Calu3 (cell line): ENCODE results near the gene CIB1. TPM values are rescaled to one million over a fixed set of nuclear protein-coding genes. Genes with fewer than 3 reads are reported as not detected.
A peak's percentile ranks its signal among the peaks of the same experiment; 100 is the strongest.

ENCODE experiments used
- BruUV-seq: library from RNA; stranded (reverse); fragments of 400-500 nt; replicated peaks from 2 replicates; lab custom pipeline; 2021; lab: Mats Ljungman, UMichigan
- CTCF ChIA-PET: fragments of 300-600 bp; sonication (Branson Sonifier 250); formaldehyde crosslinking; loops from one replicate; lab custom pipeline; 2022; ENCODE audit warnings: antibody characterized with exemption; lab: Charles Lee
- DNase-seq: peaks from one replicate; pipeline ENCODE4 v3.0.0; 2022
- H3K27ac Mint-ChIP-seq: one replicate; pipeline ENCODE4 v1.8.0; 2022; ENCODE audit warnings: mixed read lengths; ENCODE audit not compliant: unreplicated experiment
- H3K27me3 Mint-ChIP-seq: one replicate; pipeline ENCODE4 v1.8.0; 2022; ENCODE audit warnings: mixed read lengths; ENCODE audit not compliant: unreplicated experiment
- H3K36me3 Mint-ChIP-seq: one replicate; pipeline ENCODE4 v1.8.0; 2022; ENCODE audit warnings: mild to moderate bottlenecking, moderate library complexity, mixed read lengths; ENCODE audit not compliant: insufficient read depth, unreplicated experiment
- H3K4me1 Mint-ChIP-seq: one replicate; pipeline ENCODE4 v1.8.0; 2022; ENCODE audit warnings: mild to moderate bottlenecking, low read depth, mixed read lengths; ENCODE audit not compliant: unreplicated experiment
- H3K4me3 Mint-ChIP-seq: one replicate; pipeline ENCODE4 v1.8.0; 2022; ENCODE audit warnings: mild to moderate bottlenecking, low read depth, moderate library complexity, mixed read lengths; ENCODE audit not compliant: unreplicated experiment
- H3K9me3 Mint-ChIP-seq: one replicate; pipeline ENCODE4 v1.8.0; 2022; ENCODE audit warnings: low read depth, mixed read lengths; ENCODE audit not compliant: unreplicated experiment
- intact Hi-C: fragments of 100-400 bp; cut with micrococcal nuclease; formaldehyde crosslinking; loops from one replicate; pipeline ENCODE4 v1.10.0; 2022; ENCODE audit not compliant: unreplicated experiment
- total RNA-seq: library from RNA; stranded (reverse); gene quantifications from 2 replicates; pipeline ENCODE4 v1.2.3, GENCODE V29; 2022
- TF ChIP-seq, protein P1 (sequence below): fragments of 200-600 bp; IDR thresholded peaks from one replicate; pipeline ENCODE4 v1.8.0; 2022; ENCODE audit warnings: antibody characterized with exemption; ENCODE audit not compliant: unreplicated experiment

The CIB1 gene
- total RNA-seq, 1 experiment from 2014 or later, result 82.8 TPM

DNA sequence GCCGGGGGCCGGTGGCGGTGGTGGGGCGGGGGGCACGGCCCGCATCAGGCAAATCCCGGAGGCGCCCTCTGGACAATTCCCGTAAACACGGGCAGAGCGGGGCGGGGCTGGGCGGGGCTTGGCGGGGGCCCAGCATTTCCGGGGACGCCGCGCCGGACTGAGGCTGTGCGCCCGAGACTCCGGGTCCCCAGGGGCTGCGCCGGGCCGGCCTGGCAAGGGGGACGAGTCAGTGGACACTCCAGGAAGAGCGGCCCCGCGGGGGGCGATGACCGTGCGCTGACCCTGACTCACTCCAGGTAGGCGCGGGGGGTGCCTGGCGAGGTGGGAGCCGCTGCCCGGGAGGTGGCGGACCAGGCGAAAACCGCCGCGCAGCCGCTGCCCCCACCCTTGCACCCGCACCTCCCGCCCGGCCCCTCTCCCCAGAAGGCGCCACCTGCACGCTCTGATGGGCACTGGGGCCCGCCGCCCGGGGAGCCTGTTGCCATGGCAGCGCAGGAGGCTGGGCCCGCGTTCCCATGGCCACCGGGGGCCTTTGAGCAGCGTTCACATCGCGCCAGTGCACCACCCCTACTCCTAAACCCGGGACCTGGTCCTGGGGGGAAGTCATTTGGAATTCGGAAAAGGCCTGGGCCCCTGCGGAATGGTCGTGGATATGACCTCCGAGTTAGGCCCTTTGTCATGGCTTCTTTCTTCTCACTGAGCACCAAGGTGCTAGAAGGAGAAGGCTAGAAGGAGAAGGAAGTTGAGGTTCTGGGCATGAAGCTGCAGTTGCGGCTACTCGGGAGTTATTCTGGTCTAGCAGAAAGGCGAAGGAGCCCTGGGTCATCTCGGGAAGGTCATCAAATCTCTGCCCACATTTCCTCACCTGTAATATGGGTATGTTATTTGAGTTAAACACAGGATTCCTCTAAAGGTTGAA lies 48.7 kb downstream of the CIB1 start:
- Mint-ChIP-seq H3K27me3 (no peaks in the 10 kb centered on the region), H3K27ac (peak overlapping the region; percentile 88), H3K9me3 (no peaks in the 10 kb centered on the region), H3K4me1 (peaks cover 26% of the 10 kb centered on the region), H3K36me3 (peaks cover 18% of the 10 kb centered on the region), H3K4me3 (peak overlapping the region; percentile 75)
- TF ChIP-seq, protein P1, sequence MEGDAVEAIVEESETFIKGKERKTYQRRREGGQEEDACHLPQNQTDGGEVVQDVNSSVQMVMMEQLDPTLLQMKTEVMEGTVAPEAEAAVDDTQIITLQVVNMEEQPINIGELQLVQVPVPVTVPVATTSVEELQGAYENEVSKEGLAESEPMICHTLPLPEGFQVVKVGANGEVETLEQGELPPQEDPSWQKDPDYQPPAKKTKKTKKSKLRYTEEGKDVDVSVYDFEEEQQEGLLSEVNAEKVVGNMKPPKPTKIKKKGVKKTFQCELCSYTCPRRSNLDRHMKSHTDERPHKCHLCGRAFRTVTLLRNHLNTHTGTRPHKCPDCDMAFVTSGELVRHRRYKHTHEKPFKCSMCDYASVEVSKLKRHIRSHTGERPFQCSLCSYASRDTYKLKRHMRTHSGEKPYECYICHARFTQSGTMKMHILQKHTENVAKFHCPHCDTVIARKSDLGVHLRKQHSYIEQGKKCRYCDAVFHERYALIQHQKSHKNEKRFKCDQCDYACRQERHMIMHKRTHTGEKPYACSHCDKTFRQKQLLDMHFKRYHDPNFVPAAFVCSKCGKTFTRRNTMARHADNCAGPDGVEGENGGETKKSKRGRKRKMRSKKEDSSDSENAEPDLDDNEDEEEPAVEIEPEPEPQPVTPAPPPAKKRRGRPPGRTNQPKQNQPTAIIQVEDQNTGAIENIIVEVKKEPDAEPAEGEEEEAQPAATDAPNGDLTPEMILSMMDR, result no peak
- TSS peak; percentile 75 for BruUV-seq
- CTCF ChIA-PET, result interaction anchor here (1.0 to 1.3 kb wide), 3 partner anchors 19 to 36 kb away, joined by 4 read pairs; no protein-coding TSS in a partner anchor
- peak; percentile 76 for DNase-seq
- intact Hi-C loops, result loop anchor here (2.0 kb wide), 2 partner anchors 24 to 28 kb away; no protein-coding TSS in a partner anchor

DNA sequence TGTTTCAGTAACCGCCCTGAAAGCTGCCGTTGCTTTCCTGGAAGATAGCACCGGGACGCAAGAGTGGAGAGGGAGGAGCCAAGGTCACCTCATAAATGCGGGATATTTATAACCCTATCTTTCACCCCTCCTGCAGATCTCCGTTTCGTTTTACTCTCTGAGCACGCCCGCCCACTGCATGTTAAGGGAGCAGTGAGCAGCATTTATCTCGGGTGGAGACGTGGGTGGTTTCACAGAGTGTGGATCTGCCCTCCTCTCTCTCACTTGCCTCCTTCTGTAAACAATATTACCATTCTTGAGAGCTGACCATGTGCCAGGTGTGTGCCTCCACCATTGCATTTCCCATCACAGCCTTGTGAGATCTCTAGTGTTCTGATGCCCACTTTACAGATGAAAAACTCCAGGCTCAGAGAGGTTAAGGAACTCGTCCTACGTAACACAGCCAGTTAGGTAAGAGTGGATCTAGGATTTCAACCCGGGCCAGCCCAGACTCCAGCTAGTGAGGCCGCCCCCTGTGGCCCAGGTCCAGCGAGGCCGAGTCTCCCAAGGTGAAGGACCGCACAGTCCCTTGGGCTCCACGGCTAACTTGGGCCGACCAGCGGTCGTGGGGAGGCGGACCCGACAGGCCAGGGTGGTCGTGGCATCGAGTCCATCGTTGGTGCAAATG lies 49.5 kb downstream of the CIB1 start:
- Mint-ChIP-seq H3K4me3 (peak overlapping the region; percentile 75), H3K9me3 (no peaks in the 10 kb centered on the region), H3K27me3 (no peaks in the 10 kb centered on the region), H3K27ac (peak overlapping the region; percentile 88), H3K4me1 (peaks cover 33% of the 10 kb centered on the region), H3K36me3 (peaks cover 18% of the 10 kb centered on the region)
- intact Hi-C loops, result loop anchor here (2.0 kb wide), 2 partner anchors 23 to 29 kb away; no protein-coding TSS in a partner anchor
- CTCF ChIA-PET, result interaction anchor here (0.8 to 1.3 kb wide), 3 partner anchors 16 to 21 kb away, joined by 3 to 4 read pairs (median 3); no protein-coding TSS in a partner anchor
- TSS peak; percentile 80 for BruUV-seq
- DNase-seq, result peak; percentile 70
- TF ChIP-seq, protein P1, result no peak

DNA sequence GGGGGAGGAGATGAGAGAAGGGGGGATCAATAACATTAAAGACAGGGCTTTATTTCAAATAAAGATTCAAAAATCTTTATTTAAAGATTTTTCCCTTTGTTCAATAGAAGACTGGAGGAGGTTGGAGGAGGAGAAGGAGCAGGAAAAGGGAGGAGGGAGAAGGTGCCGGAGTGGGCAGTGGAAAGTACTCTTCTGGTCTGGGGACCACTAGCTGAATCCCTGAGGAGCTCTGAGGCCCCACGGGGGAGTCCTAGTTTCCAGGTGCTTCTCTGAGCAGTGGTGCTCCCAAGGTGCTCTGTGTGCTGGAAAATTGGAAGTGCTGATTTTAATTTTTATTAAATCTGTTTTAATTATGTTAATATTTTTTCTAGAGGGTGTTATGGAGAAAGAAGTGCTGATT lies 52.0 kb downstream of the CIB1 start:
- no TSS peak for BruUV-seq
- Mint-ChIP-seq H3K27ac (no peak overlapping the region), H3K4me1 (peaks cover 30% of the 10 kb centered on the region), H3K9me3 (no peaks in the 10 kb centered on the region), H3K4me3 (no peak overlapping the region), H3K27me3 (no peaks in the 10 kb centered on the region), H3K36me3 (peaks cover 18% of the 10 kb centered on the region)
- TF ChIP-seq, protein P1, result no peak
- no peak for DNase-seq
- intact Hi-C loops, result no loop called here
- CTCF ChIA-PET, result interaction anchor here (0.6 to 0.7 kb wide), 3 partner anchors 15 to 1073 kb away, joined by 4 to 5 read pairs (median 4); no protein-coding TSS in a partner anchor

Other genes with a start within 250 kb of the CIB1 start
- 14.3 and 15.4 TPM in 2 replicates for gene ZNF710, start 232.6 kb downstream of the CIB1 start, total RNA-seq
- 96.1 and 108 TPM in 2 replicates for gene IDH2, start 131.5 kb downstream of the CIB1 start, total RNA-seq
- gene SEMA4B, start 32.6 kb downstream of the CIB1 start, total RNA-seq, result 67.3 and 73.0 TPM in 2 replicates
- 17.5 and 20.3 TPM in 2 replicates for gene GDPGP1, start 268 bp upstream of the CIB1 start, total RNA-seq
- 0.29 and 0.71 TPM in 2 replicates for gene TTLL13, start 15.6 kb upstream of the CIB1 start, total RNA-seq
- 110 and 114 TPM in 2 replicates for gene NGRN, start 31.7 kb upstream of the CIB1 start, total RNA-seq
- 6.2 and 10.4 TPM in 2 replicates for gene ZNF774, start 118.3 kb upstream of the CIB1 start, total RNA-seq
- gene IQGAP1, start 154.3 kb upstream of the CIB1 start, total RNA-seq, result 193 and 206 TPM in 2 replicates